ENCODE data around the gene PTPRN2.

The PTPRN2 gene

DNA sequence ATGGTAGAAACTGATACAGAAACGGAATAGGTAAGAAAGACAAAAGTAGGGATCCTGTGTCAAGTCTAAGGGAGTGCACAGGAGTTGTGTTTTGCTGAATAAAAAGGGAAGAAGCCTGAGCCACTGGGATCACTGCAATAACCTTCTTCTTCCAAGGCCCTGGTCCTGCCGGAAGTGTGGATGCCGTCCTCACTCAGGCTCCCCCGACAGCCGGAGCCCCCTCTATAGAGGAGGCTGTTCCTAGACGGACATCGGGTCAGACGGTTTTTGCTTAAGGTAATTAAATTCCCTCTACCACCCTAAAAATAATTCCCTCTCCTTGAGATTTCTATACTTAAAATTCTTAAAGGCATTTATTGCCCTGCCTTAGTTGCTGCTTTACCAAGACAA lies 566.9 kb downstream of the PTPRN2 start:
- no peak for DNase-seq (ENCODE audit: extremely low read depth, low read depth)

DNA sequence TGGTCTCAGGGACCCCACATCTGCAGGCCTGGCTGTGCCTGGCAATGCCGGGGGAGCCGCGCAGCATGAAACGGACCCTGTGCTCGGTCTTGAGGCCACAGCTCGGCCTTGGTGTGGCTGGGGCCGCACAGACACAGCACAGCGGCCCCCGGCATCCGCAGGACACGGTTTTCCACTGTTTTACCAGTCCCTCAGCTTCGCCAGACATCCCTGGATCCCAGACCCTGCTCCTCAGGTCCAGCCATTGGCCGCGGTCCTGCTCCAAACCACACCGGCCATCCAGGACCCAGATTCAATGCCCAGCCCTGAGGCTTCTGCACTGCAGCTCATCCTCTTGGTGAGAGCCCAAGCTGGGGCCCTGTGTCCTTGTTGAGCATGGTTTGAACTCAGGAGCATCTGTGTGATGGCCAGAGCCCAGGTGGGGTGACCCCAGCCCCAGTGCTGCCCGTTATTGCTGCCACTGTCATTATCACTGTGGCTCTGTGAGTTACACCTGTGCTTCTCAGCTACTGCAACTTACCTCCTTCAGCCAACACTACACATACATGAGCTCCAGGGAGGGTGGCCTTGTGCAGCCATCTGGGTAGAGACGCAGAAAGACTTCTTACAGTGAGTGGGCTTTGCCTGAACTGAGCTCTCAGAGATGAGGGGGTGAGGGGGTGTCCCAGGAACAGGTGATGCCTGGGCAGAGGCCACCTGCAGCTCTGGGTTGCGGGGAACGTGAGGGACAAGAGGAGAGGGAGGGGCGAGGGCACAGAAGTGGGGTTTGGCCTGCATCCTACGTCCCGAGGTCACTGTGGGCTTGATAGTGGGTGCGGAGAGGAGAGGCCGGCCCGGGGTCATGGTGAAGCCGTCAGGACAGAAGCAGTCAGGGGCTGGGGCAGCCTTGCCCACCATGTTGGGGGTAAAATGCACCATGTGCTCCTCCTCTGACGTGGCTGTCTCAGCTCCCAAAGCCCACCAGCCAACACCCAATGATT lies 567.6 kb downstream of the PTPRN2 start:
- TF ChIP-seq, protein P1, sequence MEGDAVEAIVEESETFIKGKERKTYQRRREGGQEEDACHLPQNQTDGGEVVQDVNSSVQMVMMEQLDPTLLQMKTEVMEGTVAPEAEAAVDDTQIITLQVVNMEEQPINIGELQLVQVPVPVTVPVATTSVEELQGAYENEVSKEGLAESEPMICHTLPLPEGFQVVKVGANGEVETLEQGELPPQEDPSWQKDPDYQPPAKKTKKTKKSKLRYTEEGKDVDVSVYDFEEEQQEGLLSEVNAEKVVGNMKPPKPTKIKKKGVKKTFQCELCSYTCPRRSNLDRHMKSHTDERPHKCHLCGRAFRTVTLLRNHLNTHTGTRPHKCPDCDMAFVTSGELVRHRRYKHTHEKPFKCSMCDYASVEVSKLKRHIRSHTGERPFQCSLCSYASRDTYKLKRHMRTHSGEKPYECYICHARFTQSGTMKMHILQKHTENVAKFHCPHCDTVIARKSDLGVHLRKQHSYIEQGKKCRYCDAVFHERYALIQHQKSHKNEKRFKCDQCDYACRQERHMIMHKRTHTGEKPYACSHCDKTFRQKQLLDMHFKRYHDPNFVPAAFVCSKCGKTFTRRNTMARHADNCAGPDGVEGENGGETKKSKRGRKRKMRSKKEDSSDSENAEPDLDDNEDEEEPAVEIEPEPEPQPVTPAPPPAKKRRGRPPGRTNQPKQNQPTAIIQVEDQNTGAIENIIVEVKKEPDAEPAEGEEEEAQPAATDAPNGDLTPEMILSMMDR (IDR thresholded peaks at IDR 0.05; ENCODE audit: low read depth, low read length) = no peak
- DNase-seq (ENCODE audit: extremely low read depth, low read depth) = no peak

More for the DNA sequence above, 566.9 kb downstream of the PTPRN2 start:
- TF ChIP-seq, protein P1 (IDR thresholded peaks at IDR 0.05; ENCODE audit: low read depth, low read length) = no peak

DNA sequence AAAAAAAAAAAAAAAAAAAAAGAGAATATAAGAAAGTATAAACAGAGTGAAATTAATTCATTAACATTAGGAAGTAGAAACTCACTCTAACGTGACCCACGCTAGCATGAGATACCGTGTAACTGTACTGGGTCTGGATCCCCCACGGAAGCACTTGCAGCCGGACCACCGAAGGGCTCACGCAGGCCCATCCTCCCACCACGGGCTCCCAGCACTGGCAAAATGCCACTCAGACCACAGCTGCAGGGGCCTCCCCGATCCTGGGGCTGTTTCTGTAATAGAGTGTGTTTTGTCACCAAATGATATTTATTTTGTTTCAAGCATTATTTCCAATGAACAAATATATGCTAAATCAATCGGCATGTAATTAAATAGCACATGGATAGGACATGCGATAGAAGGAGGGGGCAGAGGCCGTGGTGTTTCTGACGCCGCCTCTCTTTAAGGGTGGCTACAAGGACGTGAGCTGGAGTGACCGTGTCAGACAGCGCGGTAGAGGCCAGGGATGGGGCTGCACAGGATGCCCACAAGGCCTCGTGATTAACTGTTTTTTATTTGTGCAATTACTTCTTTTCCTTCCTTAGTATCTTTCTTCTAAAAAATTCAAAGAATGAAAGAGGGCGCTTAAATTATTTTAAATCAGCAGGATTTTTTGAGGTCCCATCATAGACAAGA lies 568.5 kb downstream of the PTPRN2 start:
- DNase-seq (ENCODE audit: extremely low read depth, low read depth) = no peak
- TF ChIP-seq, protein P1 (IDR thresholded peaks at IDR 0.05; ENCODE audit: low read depth, low read length) = no peak

DNA sequence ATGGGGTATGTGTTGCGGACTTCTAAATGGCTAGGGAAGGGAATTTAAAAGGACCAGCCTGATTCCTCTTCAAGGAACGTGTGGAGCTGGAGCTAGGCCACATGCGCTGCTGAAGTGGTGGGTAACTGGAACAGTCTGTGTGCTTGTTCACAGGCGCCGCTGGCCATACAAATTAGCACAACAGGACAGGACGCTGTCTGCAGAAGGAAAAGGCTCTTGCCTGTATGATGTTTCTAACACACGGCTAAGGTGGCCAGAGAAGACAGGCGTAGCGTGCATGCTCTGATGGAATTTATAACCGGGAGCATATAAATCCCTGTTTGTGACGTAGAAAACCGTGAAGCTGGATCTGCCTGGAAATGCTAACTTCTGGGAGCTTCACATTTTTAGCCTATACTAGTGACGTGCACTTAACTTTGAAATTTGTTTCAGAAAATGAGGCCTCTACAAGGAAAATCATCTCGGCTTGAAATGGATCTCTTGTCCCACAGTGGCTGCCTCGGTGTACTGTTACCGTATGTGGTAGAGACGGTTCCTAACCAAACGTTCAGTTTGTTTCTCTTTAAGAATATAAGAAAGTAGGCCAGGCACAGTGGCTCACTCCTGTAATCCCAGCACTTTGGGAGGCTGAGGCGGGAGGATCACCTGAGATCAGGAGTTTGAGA lies 569.4 kb downstream of the PTPRN2 start:
- no peak for DNase-seq (ENCODE audit: extremely low read depth, low read depth)
- TF ChIP-seq, protein P1 (IDR thresholded peaks at IDR 0.05; ENCODE audit: low read depth, low read length) = no peak

DNA sequence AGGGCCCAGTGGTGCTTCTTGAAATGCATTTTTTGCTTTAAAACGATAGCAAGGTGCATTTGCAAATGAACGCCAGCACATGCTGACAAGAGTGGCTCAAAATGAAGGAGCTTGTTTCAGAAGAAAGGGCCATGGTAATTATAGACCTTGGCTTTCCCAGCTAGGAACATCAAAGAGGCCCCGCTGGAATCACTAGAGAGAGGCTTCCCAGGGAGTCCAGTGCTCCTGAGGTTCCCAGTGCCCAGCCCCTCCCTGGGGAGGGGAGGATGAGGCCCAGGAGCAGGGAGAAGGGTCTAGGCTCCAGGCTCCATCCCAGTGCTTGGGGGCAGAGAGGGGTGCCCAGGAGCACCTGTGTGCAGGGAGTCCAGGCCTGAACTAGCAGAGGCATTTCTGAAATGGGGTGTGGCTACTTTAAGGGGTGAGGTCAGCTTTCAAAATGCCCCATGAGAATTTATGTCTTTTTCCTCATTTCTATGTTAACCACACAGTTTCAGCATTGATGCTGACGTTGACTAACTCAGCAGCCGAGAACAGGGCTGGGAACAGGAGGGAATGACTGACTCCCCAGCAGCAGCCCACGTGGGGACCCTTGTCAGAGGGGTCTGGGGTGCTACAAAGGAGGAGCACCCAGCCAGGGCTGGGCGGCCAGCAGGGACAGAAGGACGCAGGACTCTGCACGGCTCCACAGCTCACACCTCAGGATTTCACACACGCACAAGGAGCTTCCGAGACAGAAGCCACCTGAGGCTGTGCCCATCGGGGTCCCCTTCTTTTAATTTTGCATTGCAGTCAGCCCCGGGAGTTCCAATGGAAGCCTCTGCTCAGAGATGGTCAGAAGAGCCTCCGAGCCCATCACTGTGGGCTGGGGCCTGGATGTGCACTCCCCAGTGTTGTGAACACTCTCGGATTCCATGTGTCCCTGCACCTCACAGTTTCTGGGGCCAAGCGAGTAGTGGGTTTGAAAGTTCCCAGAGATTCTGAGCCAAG lies 570.2 kb downstream of the PTPRN2 start:
- TF ChIP-seq, protein P1 (IDR thresholded peaks at IDR 0.05; ENCODE audit: low read depth, low read length) = no peak
- DNase-seq (ENCODE audit: extremely low read depth, low read depth) = no peak

DNA sequence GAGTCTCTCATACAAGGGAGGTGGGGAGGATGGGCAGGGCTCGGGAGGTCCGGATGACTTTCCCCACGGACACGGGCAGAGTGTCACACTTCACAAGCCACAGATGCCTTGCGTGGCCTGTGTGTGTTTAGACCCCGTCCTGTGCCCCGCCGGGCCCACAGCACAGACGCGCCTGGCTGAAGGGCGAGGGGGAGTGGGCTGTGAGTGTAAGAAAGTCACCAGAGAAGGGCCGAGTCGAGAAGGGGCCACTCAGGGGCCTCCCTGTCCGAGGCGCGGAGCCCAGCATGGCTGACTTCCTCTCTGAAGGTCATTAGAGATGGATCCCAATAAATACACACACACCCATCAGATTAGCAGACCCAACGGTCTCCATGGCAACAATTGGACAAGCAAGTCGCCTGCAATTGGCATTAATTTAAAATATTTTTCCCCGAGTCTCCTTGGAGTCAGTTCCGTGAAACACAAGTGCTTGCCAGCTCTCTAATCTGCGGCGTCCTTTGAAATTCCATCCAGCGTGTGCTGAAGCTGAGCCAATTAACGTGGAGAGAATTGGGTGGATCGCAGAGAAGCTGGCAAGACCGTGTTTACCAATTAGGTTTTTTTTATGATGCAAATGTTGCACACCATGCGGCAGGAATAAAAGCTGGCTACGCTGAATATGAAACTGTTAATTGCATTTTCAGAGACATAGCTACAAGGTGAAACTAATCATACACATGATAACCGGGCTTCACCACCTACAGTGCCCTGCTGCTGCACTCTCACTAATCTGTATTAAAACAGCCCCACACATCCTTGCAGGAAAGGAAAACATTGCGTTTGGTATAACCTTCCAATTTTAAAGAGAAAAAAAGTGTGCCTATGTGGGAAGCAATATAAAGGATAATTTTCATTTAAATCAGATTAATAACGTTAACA lies 571.2 kb downstream of the PTPRN2 start:
- TF ChIP-seq, protein P1 (IDR thresholded peaks at IDR 0.05; ENCODE audit: low read depth, low read length) = no peak
- DNase-seq (ENCODE audit: extremely low read depth, low read depth) = no peak

All from AG09319 (cell line).